Lung (tissue), 12 donors: ENCODE results near the gene PPEF1. TPM values are rescaled to one million over a fixed set of nuclear protein-coding genes. Genes with fewer than 3 reads are reported as not detected.
"Not testable (repeated sequence)": the region's sequence is repeated elsewhere in the genome, so short reads cannot be mapped to it uniquely, and the experiment has no call there.

Experiments
- ATAC-seq: fragments of 200-7000 bp; cut with Tn5 transposase; one replicate; pipeline ENCODE4 v1.9.1; 2020; ENCODE audit warnings: moderate number of reproducible peaks; ENCODE audit not compliant: insufficient read depth, low FRiP score
- DNase-seq, 3 donors: peaks; one replicate each; pipeline ENCODE4 v3.0.0-alpha.2; 2013 to 2017
- H3K27ac ChIP-seq, 2 donors: one replicate each; pipeline ENCODE4 v1.5.1; 2013; ENCODE audit warnings: mild to moderate bottlenecking in 2 of 2, moderate library complexity in 2 of 2, control low read depth in 1 of 2, inconsistent platforms in 1 of 2, low read depth in 1 of 2, low read length in 1 of 2
- H3K27me3 ChIP-seq, 3 donors: one replicate each; pipeline ENCODE4 v1.5.1; 2013; ENCODE audit warnings: low read length in 2 of 3; ENCODE audit not compliant: control insufficient read depth in 3 of 3, insufficient read depth in 3 of 3
- H3K36me3 ChIP-seq, 4 donors: one replicate each; pipeline ENCODE4 v1.5.1; 2013; ENCODE audit warnings: low read length in 4 of 4, mild to moderate bottlenecking in 1 of 4, moderate library complexity in 1 of 4; ENCODE audit not compliant: control insufficient read depth in 4 of 4, insufficient read depth in 4 of 4
- H3K4me1 ChIP-seq, 5 donors: one replicate each; pipeline ENCODE4 v1.5.1; 2013; ENCODE audit warnings: low read length in 5 of 5, mild to moderate bottlenecking in 2 of 5, moderate library complexity in 1 of 5; ENCODE audit not compliant: control insufficient read depth in 5 of 5, insufficient read depth in 5 of 5
- H3K4me3 ChIP-seq: one replicate; pipeline ENCODE4 v1.5.1; 2013; ENCODE audit warnings: mild to moderate bottlenecking, control low read depth, moderate library complexity
- H3K9ac ChIP-seq, 2 donors: one replicate each; pipeline ENCODE4 v1.5.1; 2013; ENCODE audit warnings: low read length in 2 of 2, control low read depth in 1 of 2; ENCODE audit not compliant: insufficient read depth in 1 of 2
- H3K9me3 ChIP-seq, 4 donors: one replicate each; pipeline ENCODE4 v1.5.1; 2013; ENCODE audit warnings: low read length in 3 of 4, mild to moderate bottlenecking in 1 of 4, moderate library complexity in 1 of 4; ENCODE audit not compliant: control insufficient read depth in 4 of 4, insufficient read depth in 3 of 4
- WGBS, 2 donors: extraction: QIAGEN DNeasy Blood & Tissue Kit; methylation state at CpG; one replicate each; pipeline ENCODE4 v1.1.7; 2013; 5-methylcytosine and 5-hydroxymethylcytosine counted together
- polyA plus RNA-seq, 2 donors: library from polyadenylated mRNA; stranded (reverse); fragments of 200-250 nt; gene quantifications; one replicate each; pipeline ENCODE4 v1.2.1, GENCODE V29; 2013
- total RNA-seq, 2 donors: library from RNA; depleted of rRNA in 1 of 2; stranded (reverse); fragments of >200 nt in 1 of 2; gene quantifications; one replicate each; pipeline ENCODE4 v1.2.1, GENCODE V29; 2014 to 2021
- TF ChIP-seq, protein P1 (sequence below): IDR thresholded peaks from 2 replicates; pipeline ENCODE4 v1.5.1; 2012; ENCODE audit warnings: mild to moderate bottlenecking; ENCODE audit errors: control extremely low read depth, extremely low read depth
- donor health status: control.
- donor health status: control.
- donor health status: Bipolar disorder and iron deficiency.
- donor health status: healthy.
- donor health status: DM: yes; HTN: yes; CAD: no.

The PPEF1 gene
- total and polyA plus RNA-seq, 4 donors, result 0.22 to 0.80 (median 0.27) TPM

GRCh38 chrX:18725310-18725943, 18.0 kb downstream of the PPEF1 start:
- TF ChIP-seq, protein P1, sequence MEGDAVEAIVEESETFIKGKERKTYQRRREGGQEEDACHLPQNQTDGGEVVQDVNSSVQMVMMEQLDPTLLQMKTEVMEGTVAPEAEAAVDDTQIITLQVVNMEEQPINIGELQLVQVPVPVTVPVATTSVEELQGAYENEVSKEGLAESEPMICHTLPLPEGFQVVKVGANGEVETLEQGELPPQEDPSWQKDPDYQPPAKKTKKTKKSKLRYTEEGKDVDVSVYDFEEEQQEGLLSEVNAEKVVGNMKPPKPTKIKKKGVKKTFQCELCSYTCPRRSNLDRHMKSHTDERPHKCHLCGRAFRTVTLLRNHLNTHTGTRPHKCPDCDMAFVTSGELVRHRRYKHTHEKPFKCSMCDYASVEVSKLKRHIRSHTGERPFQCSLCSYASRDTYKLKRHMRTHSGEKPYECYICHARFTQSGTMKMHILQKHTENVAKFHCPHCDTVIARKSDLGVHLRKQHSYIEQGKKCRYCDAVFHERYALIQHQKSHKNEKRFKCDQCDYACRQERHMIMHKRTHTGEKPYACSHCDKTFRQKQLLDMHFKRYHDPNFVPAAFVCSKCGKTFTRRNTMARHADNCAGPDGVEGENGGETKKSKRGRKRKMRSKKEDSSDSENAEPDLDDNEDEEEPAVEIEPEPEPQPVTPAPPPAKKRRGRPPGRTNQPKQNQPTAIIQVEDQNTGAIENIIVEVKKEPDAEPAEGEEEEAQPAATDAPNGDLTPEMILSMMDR, result no peak
- Histone ChIP-seq H3K4me3 (no peak overlapping the region), H3K27me3 (peaks cover 0 to 5% (median 0%) of the 10 kb centered on the region in 3 donors), H3K9me3 (no peaks in the 10 kb centered on the region), H3K36me3 (no peaks in the 10 kb centered on the region), H3K27ac (no peak overlapping the region), H3K9ac (no peak overlapping the region), H3K4me1 (peaks cover 0 to 5% (median 0%) of the 10 kb centered on the region in 5 donors)
- ATAC-seq (no peak), DNase-seq (peak in 1 of 3 donors; percentile 18)
- WGBS, 2 donors, result 33 to 54% methylated on average over 8 of the region's 8 CpGs

GRCh38 chrX:18733287-18733686, 25.8 kb downstream of the PPEF1 start:
- TF ChIP-seq, protein P1, result no peak
- ATAC-seq, result no peak
- DNase-seq, result no peak
- Histone ChIP-seq H3K4me1 (no peaks in the 10 kb centered on the region), H3K4me3 (no peak overlapping the region), H3K27me3 (peaks cover 0 to 5% (median 0%) of the 10 kb centered on the region in 3 donors), H3K27ac (no peak overlapping the region), H3K9me3 (no peaks in the 10 kb centered on the region), H3K36me3 (no peaks in the 10 kb centered on the region), H3K9ac (no peak overlapping the region)
- 62 to 72% methylated on average over 4 of the region's 4 CpGs for WGBS, 2 donors

DNA sequence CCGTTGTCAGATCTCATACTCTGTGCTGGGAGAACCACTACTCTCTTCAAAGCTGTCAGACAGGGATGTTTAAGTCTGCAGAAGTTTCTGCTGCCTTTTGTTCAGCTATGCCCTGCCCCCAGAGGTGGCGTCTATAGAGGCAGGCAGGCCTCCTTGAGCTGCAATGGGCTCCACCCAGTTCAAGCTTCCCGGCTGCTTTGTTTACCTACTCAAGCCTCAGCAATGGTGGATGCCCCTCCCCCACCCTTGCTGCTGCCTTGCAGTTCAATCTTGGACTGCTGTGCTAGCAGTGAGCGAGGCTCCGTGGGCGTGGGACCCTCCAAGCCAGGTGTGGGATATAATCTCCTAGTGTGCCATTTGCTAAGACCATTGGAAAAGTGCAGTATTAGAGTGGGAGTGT, 32.2 kb downstream of the PPEF1 start:
- H3K27ac ChIP-seq, H3K4me1 ChIP-seq, ATAC-seq, H3K9me3 ChIP-seq, H3K27me3 ChIP-seq, DNase-seq, H3K4me3 ChIP-seq, H3K9ac ChIP-seq, H3K36me3 ChIP-seq: not testable (repeated sequence)
- WGBS, 2 donors, result 77 to 82% methylated on average over 5 to 6 of the region's 6 CpGs

DNA sequence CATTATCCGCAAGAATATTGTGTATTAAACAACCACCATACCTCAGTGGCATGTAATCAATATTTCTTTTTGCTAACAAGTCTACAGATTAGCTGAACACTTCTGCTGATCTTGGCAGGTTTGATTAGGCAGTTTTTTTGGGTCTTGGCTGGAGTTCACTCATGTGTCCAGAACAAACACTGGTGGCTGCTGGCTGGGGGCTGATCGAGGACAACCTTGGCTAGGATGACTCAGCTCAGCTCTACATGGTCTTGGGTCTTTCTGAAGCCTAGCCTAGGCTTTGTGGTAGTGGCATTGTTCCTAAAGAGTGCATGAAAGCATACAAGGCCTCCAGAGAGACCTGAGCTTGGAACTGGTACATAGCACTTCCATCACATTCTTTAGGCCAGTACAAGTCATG, 41.1 kb downstream of the PPEF1 start:
- Histone ChIP-seq H3K36me3 (no peaks in the 10 kb centered on the region), H3K27me3 (peaks cover 0 to 3% (median 0%) of the 10 kb centered on the region in 3 donors), H3K4me3 (no peak overlapping the region), H3K9me3 (no peaks in the 10 kb centered on the region), H3K9ac (no peak overlapping the region), H3K27ac (no peak overlapping the region), H3K4me1 (no peaks in the 10 kb centered on the region)
- ATAC-seq (no peak), DNase-seq (no peak)
- 71 to 86% methylated on average over 2 of the region's 2 CpGs for WGBS, 2 donors
- TF ChIP-seq, protein P1, result no peak
